ENCODE measurements around the gene TIFAB. TPM values are rescaled to one million over a fixed set of nuclear protein-coding genes. Genes with fewer than 3 reads are reported as not detected.

Gene TIFAB
- total RNA-seq, 1 experiment from 2014 or later = not detected

GRCh38 chr5:135486131-135487036 lies 34.2 kb upstream of the TIFAB start:
- Histone ChIP-seq H3K9me3 (ENCODE audit: control insufficient read depth, insufficient read depth, low read depth, low read length) (no peaks in the 10 kb centered on the region), H3K4me3 (ENCODE audit: low read depth in 2 of 2, low read length in 2 of 2) (no peak overlapping the region), H3K4me1 (ENCODE audit: control insufficient read depth, insufficient read depth, low read length) (no peaks in the 10 kb centered on the region), H3K36me3 (ENCODE audit: control insufficient read depth, insufficient read depth, low read length) (no peaks in the 10 kb centered on the region), H3K27me3 (ENCODE audit: control insufficient read depth, insufficient read depth, low read length) (peaks cover 3% of the 10 kb centered on the region; the same call in 1 of the 2 replicates), H3K27ac (ENCODE audit: low read length) (no peak overlapping the region)
- in situ Hi-C loops (cut with HindIII; ENCODE audit: low pct_unique_long_range_greater_than_20kb, low sequenced_read_pairs) = no loop called here
- no peak for TF ChIP-seq CTCF (IDR thresholded peaks at IDR 0.05)
- no peak for TF ChIP-seq POLR2AphosphoS5 (IDR thresholded peaks at IDR 0.05; ENCODE audit: low read depth, low read length)
- no peak for TF ChIP-seq SIN3A (IDR thresholded peaks at IDR 0.05; ENCODE audit: borderline replicate concordance, insufficient read depth, low read depth, low read length)
- no peak for TF ChIP-seq REST (IDR thresholded peaks at IDR 0.05; ENCODE audit: insufficient read depth in 1 of 2, low read depth in 2 of 2, low read length in 1 of 2)
- TF ChIP-seq TCF7L2 (IDR thresholded peaks at IDR 0.05; ENCODE audit: low read depth, low read length) = no peak
- intact Hi-C loops (cut with micrococcal nuclease; ENCODE audit: unreplicated experiment) = no loop called here
- DNase-seq (ENCODE audit: low read depth, low spot score) (no peak), ATAC-seq (no peak)
- ChIA-PET POLR2A (no interaction called here), CTCF (interaction anchor here (1.6 kb wide), 1 partner anchor 79 kb away, joined by 3 read pairs; no protein-coding TSS in a partner anchor)
- BruUV-seq (replicated peaks) = no TSS peak

- TF ChIP-seq SIN3A (IDR thresholded peaks at IDR 0.05; ENCODE audit: borderline replicate concordance, insufficient read depth, low read depth, low read length) (no peak), POLR2AphosphoS5 (IDR thresholded peaks at IDR 0.05; ENCODE audit: low read depth, low read length) (no peak), CTCF (IDR thresholded peaks at IDR 0.05) (no peak), TCF7L2 (IDR thresholded peaks at IDR 0.05; ENCODE audit: low read depth, low read length) (no peak), REST (IDR thresholded peaks at IDR 0.05; ENCODE audit: insufficient read depth in 1 of 2, low read depth in 2 of 2, low read length in 1 of 2) (no peak)
- in situ Hi-C loops (cut with HindIII; ENCODE audit: low pct_unique_long_range_greater_than_20kb, low sequenced_read_pairs) = no loop called here
- no peak overlapping the region for H3K27ac ChIP-seq (ENCODE audit: low read length)
- CTCF ChIA-PET = no interaction called here
- intact Hi-C loops (cut with micrococcal nuclease; ENCODE audit: unreplicated experiment) = no loop called here
- H3K4me3 ChIP-seq (ENCODE audit: low read depth in 2 of 2, low read length in 2 of 2) = no peak overlapping the region
- DNase-seq (ENCODE audit: low read depth, low spot score) = no peak
- no peaks in the 10 kb centered on the region for H3K4me1 ChIP-seq (ENCODE audit: control insufficient read depth, insufficient read depth, low read length)
- H3K36me3 ChIP-seq (ENCODE audit: control insufficient read depth, insufficient read depth, low read length) = no peaks in the 10 kb centered on the region
- no TSS peak for BruUV-seq (replicated peaks)
- H3K9me3 ChIP-seq (ENCODE audit: control insufficient read depth, insufficient read depth, low read depth, low read length) = no peaks in the 10 kb centered on the region
- H3K27me3 ChIP-seq (ENCODE audit: control insufficient read depth, insufficient read depth, low read length) = peaks cover 3% of the 10 kb centered on the region; the same call in 1 of the 2 replicates
- no peak for ATAC-seq
- POLR2A ChIA-PET = no interaction called here
Measured at GRCh38 chr5:135484674-135485086, 32.5 kb upstream of the TIFAB start.
